CD4-positive, alpha-beta T cell treated with Interferon gamma for 1 hour (primary cell): ENCODE data around the gene TMC7.

Experiments
- DNase-seq: peaks from one replicate; pipeline ENCODE4 v3.0.0-alpha.2; 2020

Gene TMC7

GRCh38 chr16:19033761-19034160, 50.0 kb downstream of the TMC7 start:
- DNase-seq: no peak

DNA sequence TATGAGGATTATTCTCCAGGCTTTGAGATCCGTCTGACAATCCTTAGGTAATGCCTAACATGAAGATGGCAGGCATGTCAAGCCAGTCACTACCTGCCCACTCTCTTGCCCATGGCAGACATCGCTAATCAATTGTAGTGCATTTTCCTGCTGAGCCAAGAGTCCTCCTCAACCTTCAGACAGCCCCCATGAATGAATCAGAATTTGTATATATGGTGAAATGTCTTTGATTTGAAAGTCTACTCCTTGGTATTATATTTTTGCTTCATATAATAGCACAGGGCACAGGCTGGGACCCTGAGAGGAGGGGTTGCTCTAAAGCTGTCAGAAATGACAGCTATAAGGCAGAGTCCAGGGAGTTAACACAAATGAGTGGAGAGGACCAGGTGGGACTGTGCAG, 56.7 kb downstream of the TMC7 start:
- DNase-seq: no peak

- no peak for DNase-seq
Measured at GRCh38 chr16:19044769-19045168, 61.0 kb downstream of the TMC7 start.

GRCh38 chr16:19046062-19046461, 62.3 kb downstream of the TMC7 start:
- DNase-seq: no peak

- DNase-seq: no peak
Measured at GRCh38 chr16:19062706-19063105, 79.0 kb downstream of the TMC7 start.

DNA sequence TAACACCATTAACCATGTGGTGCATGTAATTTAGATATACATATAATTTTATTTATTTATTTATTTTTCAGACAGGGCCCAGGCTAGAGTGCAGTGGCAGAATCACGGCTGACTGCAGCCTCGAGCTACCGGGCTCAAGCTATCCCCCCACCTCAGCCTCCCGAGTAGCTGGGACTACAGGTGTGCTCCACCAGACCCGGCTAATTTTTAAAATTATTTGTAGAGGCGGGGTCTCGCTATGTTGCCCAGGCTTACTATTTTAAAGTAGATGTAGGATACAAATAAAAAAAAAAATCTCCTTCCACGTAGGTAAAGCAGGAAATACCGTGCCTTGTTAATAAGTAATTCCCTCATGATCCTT, 83.2 kb downstream of the TMC7 start:
- DNase-seq: no peak

GRCh38 chr16:19067349-19068236, 83.9 kb downstream of the TMC7 start, which contains the start of gene COQ7:
Gene COQ7, plus strand, starts transcription at chr16:19067614. Its CDS starts 51 bp downstream, at chr16:19067665.
- peak; percentile 99 for DNase-seq

GRCh38 chr16:19068237-19068815, 84.6 kb downstream of the TMC7 start:
- no peak for DNase-seq

GRCh38 chr16:19071811-19072777, 88.4 kb downstream of the TMC7 start:
- peak; percentile 42 for DNase-seq

- no peak for DNase-seq
Measured at GRCh38 chr16:19073344-19073743, 89.6 kb downstream of the TMC7 start.

DNA sequence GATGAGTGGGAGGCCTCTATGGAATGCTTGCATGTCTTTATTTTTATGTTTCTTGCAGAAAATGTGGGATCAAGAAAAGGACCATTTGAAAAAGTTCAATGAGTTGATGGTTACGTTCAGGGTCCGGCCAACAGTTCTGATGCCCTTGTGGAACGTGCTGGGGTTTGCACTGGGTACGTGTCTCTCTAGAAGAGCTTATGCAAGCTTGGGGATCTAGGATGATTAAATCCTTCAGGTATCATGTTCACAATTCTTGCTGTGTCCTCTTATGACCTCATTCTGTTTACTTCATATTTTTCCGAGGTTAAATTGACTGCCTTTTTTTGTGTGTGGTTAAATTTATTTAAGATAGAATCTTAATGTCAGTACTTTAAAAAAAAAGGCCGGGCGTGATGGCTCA, 90.1 kb downstream of the TMC7 start:
- DNase-seq: no peak

- no peak for DNase-seq
Measured at GRCh38 chr16:19075511-19075910, 91.8 kb downstream of the TMC7 start.

DNA sequence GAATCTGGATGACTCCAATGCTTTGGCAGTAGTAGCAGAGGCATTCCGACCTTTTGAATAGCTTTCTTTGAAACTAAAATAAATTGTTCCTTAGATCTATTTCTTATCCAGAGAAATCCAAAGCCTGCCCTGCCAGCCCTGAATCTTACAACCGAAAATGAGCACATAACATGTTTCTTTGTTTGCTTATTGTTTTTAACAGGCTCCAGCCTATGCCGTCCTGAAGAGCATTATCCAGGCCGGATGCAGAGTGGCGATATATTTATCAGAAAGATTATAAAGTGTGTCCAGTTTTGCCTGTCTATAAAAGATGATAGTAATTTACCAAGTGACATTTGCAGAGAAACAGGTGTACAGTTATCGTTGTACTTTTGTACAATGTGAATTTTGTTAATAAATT, 94.1 kb downstream of the TMC7 start:
- DNase-seq: no peak

- no peak for DNase-seq
Measured at GRCh38 chr16:19083670-19084069, 99.9 kb downstream of the TMC7 start.

DNA sequence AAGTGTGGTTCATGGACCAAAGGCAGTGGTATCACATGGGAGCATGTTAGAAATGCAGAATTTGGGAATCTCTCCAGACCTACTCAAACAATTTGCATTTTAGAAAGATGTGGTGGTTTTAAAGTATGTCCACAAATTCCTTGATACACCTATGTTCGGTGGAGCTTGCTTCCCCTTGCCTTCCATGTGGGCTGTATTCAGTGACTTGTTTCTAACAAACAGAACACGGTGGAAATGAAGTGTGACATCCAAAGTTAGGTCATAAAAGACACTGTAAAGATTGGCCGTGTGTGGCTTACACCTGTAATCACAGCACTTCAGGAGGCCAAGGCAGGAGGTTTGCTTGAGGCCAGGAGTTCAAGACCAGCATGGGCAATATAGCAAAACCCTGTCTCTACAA, 100.4 kb downstream of the TMC7 start:
- DNase-seq: no peak

DNA sequence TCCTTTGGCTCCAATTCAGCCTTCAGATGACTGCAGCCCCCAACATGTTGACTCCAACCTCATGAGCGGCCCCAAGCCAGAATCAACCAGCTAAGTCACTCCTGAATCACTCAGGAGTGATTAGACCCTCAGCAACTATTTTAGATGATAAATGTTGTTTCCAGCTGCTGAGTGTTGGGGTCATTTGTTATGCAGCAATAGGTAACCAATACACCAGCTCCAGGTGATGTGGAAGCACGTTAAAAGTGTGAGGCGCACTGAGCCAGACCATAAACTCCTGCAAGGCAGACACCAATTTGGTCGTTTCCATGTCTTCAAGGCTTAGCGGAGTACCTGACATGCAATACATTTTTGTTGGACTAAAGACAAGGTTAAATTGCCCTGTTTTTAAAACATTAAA, 101.1 kb downstream of the TMC7 start:
- DNase-seq: no peak

- no peak for DNase-seq
Measured at GRCh38 chr16:19085679-19086200, 102.0 kb downstream of the TMC7 start.

DNA sequence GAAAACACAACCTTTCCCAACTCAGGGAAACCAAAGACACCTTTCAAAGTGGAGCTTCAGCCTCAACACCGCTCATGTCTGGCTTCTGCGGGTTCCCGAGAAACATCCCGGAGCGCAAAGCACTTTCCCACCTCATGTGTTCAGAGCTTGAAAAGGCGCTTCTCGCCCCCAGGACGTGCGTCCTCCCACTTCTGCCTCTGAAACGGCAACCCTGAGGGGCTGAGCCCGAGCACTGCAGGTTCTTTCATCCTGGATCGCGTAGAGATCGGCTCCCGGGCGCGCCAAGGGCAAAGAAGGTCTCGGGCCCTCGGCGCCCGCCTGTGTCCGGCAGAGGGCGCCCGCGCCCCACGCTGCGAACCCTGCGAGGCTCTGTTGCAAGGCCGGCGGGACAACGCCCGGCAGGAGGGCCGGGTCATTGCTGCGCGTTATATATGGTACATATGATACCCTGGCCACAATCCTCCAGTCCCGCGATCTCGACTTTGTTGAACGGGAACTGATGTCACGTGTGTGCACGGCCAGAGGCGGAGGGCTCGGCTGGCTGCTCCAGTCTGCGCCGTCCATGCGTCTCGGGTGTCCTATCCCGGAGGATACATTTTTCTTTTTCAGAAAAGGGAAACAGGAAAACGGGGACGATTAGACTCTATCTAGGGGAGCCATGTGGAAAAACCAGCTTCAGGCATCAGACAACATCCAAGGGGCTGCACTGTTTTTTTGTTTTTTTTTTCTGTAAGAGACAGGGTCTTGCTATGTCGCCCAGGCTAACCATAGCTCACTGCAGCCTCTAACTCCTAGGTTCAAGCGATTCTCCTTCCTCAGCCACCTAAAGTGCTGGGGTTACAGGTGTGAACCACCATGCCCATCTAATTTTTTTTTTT, 102.8 kb downstream of the TMC7 start:
- DNase-seq: peak; percentile 76

DNA sequence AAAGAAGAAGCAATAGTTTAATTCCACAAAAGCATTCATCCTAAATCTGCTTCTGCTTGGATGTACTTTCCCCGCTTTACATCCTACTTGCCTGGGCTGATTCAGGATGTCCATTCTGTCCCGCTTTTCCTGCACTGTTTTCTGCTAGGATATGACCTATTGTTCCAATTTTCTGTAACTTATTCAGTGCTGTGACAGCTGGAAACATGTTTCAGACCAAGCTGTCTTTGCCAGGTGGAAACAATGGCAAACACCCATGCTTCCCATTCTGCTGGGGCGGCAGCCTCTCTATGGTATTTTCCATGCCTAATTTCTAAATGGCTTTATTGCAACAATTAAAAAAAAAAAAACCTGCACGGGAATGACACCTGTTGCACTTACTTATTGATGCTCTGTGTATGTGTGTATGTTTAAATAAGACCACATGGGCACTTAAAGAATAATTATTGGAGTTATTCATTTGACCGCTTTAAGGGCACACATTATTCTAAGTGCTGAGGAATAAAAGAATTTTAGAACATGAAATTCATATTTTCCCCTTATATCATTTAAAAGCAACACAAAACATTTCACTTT, 104.7 kb downstream of the TMC7 start:
- no peak for DNase-seq

GRCh38 chr16:19089410-19089955, 105.7 kb downstream of the TMC7 start:
- no peak for DNase-seq

DNA sequence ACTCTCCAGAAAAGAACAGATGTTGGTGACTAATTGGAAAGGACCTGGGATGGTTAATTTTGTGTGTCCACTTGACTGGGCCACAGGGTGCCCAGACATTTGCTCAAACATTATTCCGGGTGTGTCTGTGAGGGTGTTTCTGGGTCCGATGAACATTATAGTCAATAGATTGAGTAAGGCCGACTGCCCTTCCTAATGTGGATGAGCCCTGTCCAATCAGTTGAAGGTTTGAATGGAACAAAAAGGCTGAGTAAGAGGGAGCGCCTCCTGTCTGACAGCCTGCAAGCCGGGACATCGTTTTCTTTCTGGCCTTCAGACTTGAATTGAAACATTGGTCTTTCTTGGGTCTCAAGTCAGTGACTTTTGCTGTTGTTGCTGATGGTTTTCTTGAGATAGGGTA, 107.2 kb downstream of the TMC7 start:
- no peak for DNase-seq
